K562 (cell line): ENCODE measurements around the gene RUNDC3A. TPM values are rescaled to one million over a fixed set of nuclear protein-coding genes. Genes with fewer than 3 reads are reported as not detected.

ENCODE experiments used
- ADNP ChIP-seq: fragments of 200-800 bp; sonication (Bioruptor generic); IDR thresholded peaks from 2 replicates; pipeline ENCODE4 v1.6.1; 2016; ENCODE audit warnings: missing genetic modification characterization, missing compliant biosample characterization
- ARID4B ChIP-seq: sonication (generic); formaldehyde crosslinking; IDR thresholded peaks from 2 replicates; pipeline ENCODE4 v1.8.0; 2022; ENCODE audit warnings: mild to moderate bottlenecking, missing genetic modification reagents
- ATF7 ChIP-seq: fragments of 450-650 bp; IDR thresholded peaks from 2 replicates; pipeline ENCODE4 v1.7.1; 2014; ENCODE audit warnings: mild to moderate bottlenecking, moderate library complexity
- BCOR ChIP-seq: fragments of 450-650 bp; IDR thresholded peaks from 2 replicates; pipeline ENCODE4 v1.6.1; 2016
- DMBX1 ChIP-seq: fragments of 250-450 bp; sonication (Bioruptor Pico); IDR thresholded peaks from 2 replicates; pipeline ENCODE4 v1.8.0; 2022; ENCODE audit warnings: inconsistent platforms, mild to moderate bottlenecking, moderate library complexity, borderline replicate concordance
- EZH2 ChIP-seq: IDR thresholded peaks from 2 replicates; pipeline ENCODE4 v1.6.1; 2012; ENCODE audit warnings: low read depth, mild to moderate bottlenecking, inconsistent platforms, low read length, borderline replicate concordance
- FOXK2 ChIP-seq, 2 experiments: fragments of 450-650 bp; IDR thresholded peaks in 1 of 2; conservative IDR thresholded peaks in 1 of 2; 2 replicates each; pipeline ENCODE4 v1.6.1; 2016; ENCODE audit warnings: low read depth in 2 of 2, mild to moderate bottlenecking in 1 of 2
- GTF2E2 ChIP-seq: fragments of 200-800 bp; sonication (Bioruptor generic); IDR thresholded peaks from 2 replicates; pipeline ENCODE4 v1.6.1; 2016; ENCODE audit warnings: missing genetic modification characterization, missing compliant biosample characterization
- HNRNPL ChIP-seq: fragments of 200-400 bp; formaldehyde crosslinking; IDR thresholded peaks from 2 replicates; pipeline ENCODE4 v1.6.1; 2017; ENCODE audit warnings: low read depth, mild to moderate bottlenecking, low read length
- KLF13 ChIP-seq: fragments of 450-650 bp; IDR thresholded peaks from 2 replicates; pipeline ENCODE4 v1.6.1; 2016; ENCODE audit warnings: missing genetic modification characterization, low read depth, mild to moderate bottlenecking, missing compliant biosample characterization, moderate library complexity, borderline replicate concordance
- OTX1 ChIP-seq: fragments of 450-650 bp; formaldehyde crosslinking; IDR thresholded peaks from 2 replicates; pipeline ENCODE4 v1.4.0; 2022; ENCODE audit warnings: mild to moderate bottlenecking
- SAP30 ChIP-seq: fragments of 200-600 bp; sonication (generic); IDR thresholded peaks from 2 replicates; pipeline ENCODE4 v1.6.1; 2012; ENCODE audit warnings: borderline replicate concordance, low read depth, mild to moderate bottlenecking, moderate library complexity, low read length, control low read depth, inconsistent platforms; ENCODE audit not compliant: insufficient read depth, poor library complexity, severe bottlenecking
- TEAD1 ChIP-seq, 2 experiments: fragments of 450-650 bp in 1 of 2; sonication (generic) in 1 of 2; formaldehyde crosslinking; IDR thresholded peaks; 2 replicates each; pipeline versions ENCODE4 v1.4.0 to v1.8.0; 2020 to 2022; ENCODE audit warnings: mild to moderate bottlenecking in 2 of 2, missing genetic modification reagents in 1 of 2
- U2AF2 ChIP-seq: fragments of 200-400 bp; formaldehyde crosslinking; optimal IDR thresholded peaks from 2 replicates; pipeline ENCODE3; 2017; ENCODE audit warnings: low read depth, mild to moderate bottlenecking, low read length
- WHSC1 ChIP-seq: IDR thresholded peaks from one replicate; pipeline ENCODE4 v1.6.1; 2012; ENCODE audit warnings: low read length, control low read depth, inconsistent platforms
- ZFP30 ChIP-seq: fragments of 250-450 bp; sonication (Bioruptor Pico); IDR thresholded peaks from 2 replicates; pipeline ENCODE4 v1.8.0; 2022; ENCODE audit warnings: moderate library complexity, mild to moderate bottlenecking, inconsistent platforms, borderline replicate concordance
- ZNF431 ChIP-seq: sonication (generic); formaldehyde crosslinking; IDR thresholded peaks from 2 replicates; pipeline ENCODE4 v1.8.0; 2022; ENCODE audit warnings: mild to moderate bottlenecking, missing genetic modification reagents
- ZNF436 ChIP-seq: fragments of 250-450, 450-650 bp; sonication (Bioruptor Pico); formaldehyde crosslinking; IDR thresholded peaks from 2 replicates; pipeline ENCODE4 v1.7.0; 2020; ENCODE audit warnings: mild to moderate bottlenecking
- polyA plus RNA-seq, 8 experiments: library from polyadenylated mRNA; depleted of rRNA in 4 of 8; stranded (reverse) in 5 of 8; unstranded in 3 of 8; fragments of >200 nt; fragmentation: Nextera tagmentation in 2 of 8; fragmentation: Illumina TruSeq in 1 of 8; extraction: Ambion mirVana in 2 of 8; extraction: Trizol in 1 of 8; gene quantifications; 2 replicates each; pipeline versions ENCODE4 v1.2.1 to v1.2.3, GENCODE V29; 2011 to 2014; ENCODE audit warnings: inconsistent platforms in 1 of 8, missing spikeins in 1 of 8
- total RNA-seq, 7 experiments: library from RNA; depleted of rRNA in 6 of 7; stranded (reverse); fragments of >200 nt in 6 of 7; fragmentation: Illumina TruSeq in 2 of 7; extraction: Trizol in 2 of 7; gene quantifications; 2 replicates each; pipeline versions ENCODE4 v1.2.1 to v1.2.3, GENCODE V29; 2011 to 2021; ENCODE audit warnings: low replicate concordance in 1 of 7
- TF ChIP-seq, protein P1 (sequence below), 2 experiments: fragments of 450-650 bp; conservative IDR thresholded peaks; 2 replicates each; pipeline ENCODE4 v1.6.1; 2017; ENCODE audit warnings: mild to moderate bottlenecking in 2 of 2, moderate library complexity in 2 of 2
- TF ChIP-seq, protein P2 (sequence below): fragments of 250-450 bp; sonication (Bioruptor Pico); IDR thresholded peaks from 2 replicates; pipeline ENCODE4 v1.8.0; 2021; ENCODE audit warnings: mild to moderate bottlenecking, moderate library complexity

RUNDC3A gene
- total and polyA plus RNA-seq, 9 of the 15 experiments (the other 6 are each of a cell fraction or from before 2014, with no cell fraction given) = not detected

- peak; percentile 74 for TF ChIP-seq ATF7
- TF ChIP-seq, protein P1, sequence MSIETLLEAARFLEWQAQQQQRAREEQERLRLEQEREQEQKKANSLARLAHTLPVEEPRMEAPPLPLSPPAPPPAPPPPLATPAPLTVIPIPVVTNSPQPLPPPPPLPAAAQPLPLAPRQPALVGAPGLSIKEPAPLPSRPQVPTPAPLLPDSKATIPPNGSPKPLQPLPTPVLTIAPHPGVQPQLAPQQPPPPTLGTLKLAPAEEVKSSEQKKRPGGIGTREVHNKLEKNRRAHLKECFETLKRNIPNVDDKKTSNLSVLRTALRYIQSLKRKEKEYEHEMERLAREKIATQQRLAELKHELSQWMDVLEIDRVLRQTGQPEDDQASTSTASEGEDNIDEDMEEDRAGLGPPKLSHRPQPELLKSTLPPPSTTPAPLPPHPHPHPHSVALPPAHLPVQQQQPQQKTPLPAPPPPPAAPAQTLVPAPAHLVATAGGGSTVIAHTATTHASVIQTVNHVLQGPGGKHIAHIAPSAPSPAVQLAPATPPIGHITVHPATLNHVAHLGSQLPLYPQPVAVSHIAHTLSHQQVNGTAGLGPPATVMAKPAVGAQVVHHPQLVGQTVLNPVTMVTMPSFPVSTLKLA (conservative IDR thresholded peaks at IDR 0.05) = peak; percentile 62 to 90
- TF ChIP-seq ZNF436 (CRISPR knock-in tag) = no peak
- TF ChIP-seq SAP30 = peak; percentile 33
- no peak for TF ChIP-seq ZFP30
- TF ChIP-seq TEAD1 (CRISPR knock-in tag; IDR thresholded peaks at IDR 0.05) = peak; percentile 59 to 99; a peak in 3 of 4 replicates
- TF ChIP-seq GTF2E2 (tag) = peak; percentile 58; the same call in 1 of the 2 replicates
- no peak for TF ChIP-seq HNRNPL
- TF ChIP-seq, protein P2, sequence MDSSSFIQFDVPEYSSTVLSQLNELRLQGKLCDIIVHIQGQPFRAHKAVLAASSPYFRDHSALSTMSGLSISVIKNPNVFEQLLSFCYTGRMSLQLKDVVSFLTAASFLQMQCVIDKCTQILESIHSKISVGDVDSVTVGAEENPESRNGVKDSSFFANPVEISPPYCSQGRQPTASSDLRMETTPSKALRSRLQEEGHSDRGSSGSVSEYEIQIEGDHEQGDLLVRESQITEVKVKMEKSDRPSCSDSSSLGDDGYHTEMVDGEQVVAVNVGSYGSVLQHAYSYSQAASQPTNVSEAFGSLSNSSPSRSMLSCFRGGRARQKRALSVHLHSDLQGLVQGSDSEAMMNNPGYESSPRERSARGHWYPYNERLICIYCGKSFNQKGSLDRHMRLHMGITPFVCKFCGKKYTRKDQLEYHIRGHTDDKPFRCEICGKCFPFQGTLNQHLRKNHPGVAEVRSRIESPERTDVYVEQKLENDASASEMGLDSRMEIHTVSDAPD (CRISPR knock-in tag) = no peak
- TF ChIP-seq KLF13 (tag) = no peak
- TF ChIP-seq U2AF2 = no peak
- no peak for TF ChIP-seq EZH2
- TF ChIP-seq WHSC1 = no peak
- TF ChIP-seq ZNF431 (CRISPR knock-in tag) = no peak
- no peak for TF ChIP-seq OTX1 (CRISPR knock-in tag)
- peak; percentile 96 to 97 for TF ChIP-seq FOXK2 (conservative IDR thresholded peaks at IDR 0.05 in 1 of 2, IDR thresholded peaks at IDR 0.05 in 1 of 2; ENCODE audit: low read depth in 2 of 2)
- TF ChIP-seq BCOR = no peak
- TF ChIP-seq ADNP = no peak
- peak; percentile 92 for TF ChIP-seq ARID4B (CRISPR knock-in tag)
- no peak; the same call in 1 of the 2 replicates for TF ChIP-seq DMBX1 (CRISPR knock-in tag)
Observed at GRCh38 chr17:44344939-44345453, 36.6 kb downstream of the RUNDC3A start, which contains the start of gene GRN (continued).
